Stimulated activated CD8-positive, alpha-beta memory T cell treated with anti-CD3 and anti-CD28 coated beads, Interleukin-7, amount 100 ng/mL, for 4 hours (primary cell): ENCODE measurements around the gene ALK.

Experiments
- DNase-seq, 2 donors: peaks; one replicate each; pipeline ENCODE4 v3.0.0-alpha.2; 2020; ENCODE audit warnings: low read depth in 2 of 2

The ALK gene

DNA sequence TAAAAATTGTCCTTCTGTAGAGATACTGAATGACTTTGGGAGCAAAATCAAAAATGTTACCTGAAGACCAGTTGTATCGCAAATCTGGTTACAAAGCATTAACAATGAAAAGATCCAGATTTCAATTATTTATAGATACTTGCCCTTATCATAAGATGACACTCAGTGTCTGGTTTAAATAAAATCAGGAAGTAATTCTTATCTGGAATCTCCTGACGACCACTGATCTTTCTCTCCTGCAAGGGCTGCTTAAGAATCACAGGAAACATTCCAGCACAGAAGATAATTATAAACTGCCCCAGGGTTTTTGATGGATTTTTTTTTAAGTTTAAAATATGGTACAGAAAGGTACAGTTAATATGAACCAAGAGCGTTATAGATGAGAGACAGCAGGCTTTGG lies 205.7 kb downstream of the ALK start:
- no peak for DNase-seq

- no peak for DNase-seq
Observed at GRCh38 chr2:29714333-29714732, 207.1 kb downstream of the ALK start.

DNA sequence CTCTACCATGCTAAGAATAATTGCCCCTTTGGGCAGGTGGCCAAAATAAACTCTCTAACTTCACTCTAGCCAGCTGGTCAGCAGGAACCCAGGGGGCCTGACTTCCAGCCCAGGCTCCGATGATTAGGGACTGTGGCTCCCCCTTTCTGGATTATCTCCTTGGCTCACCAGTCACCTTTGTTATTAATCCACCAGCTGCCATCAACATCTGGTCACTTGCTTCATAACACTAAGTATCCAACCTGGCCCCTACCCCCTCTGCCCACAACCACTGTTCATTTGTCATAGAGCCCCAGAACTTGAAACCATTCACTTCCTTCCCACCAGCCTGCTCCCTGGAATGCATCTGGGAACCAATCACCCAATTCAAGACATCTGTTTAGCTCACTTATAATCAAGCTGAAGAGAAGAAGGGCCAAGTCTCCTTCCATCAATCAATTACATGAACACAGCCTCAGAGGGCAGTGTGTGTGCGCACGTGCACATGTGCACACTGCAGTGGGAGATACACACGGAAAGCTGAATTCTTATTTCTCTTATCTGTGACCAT lies 215.1 kb downstream of the ALK start:
- DNase-seq = no peak

DNA sequence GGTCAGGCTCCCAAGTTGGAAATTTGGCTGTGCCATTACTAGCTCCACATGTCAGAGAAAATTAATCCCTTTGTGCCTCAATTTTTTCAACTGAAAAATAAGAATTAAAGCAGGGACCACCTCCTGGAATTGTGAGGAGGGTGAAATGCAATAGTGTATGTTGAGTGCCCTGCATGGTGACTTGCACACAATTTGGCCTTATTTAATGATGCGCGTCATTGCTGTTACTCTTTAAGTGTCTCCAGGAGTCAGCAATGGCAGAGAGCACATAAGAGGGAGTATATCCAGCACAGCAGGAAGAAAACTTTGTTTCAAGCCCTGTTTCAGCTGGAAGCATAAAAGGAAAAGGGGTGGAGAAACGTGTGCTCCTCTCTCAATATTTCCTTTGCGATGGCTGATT lies 215.8 kb downstream of the ALK start:
- no peak for DNase-seq

DNA sequence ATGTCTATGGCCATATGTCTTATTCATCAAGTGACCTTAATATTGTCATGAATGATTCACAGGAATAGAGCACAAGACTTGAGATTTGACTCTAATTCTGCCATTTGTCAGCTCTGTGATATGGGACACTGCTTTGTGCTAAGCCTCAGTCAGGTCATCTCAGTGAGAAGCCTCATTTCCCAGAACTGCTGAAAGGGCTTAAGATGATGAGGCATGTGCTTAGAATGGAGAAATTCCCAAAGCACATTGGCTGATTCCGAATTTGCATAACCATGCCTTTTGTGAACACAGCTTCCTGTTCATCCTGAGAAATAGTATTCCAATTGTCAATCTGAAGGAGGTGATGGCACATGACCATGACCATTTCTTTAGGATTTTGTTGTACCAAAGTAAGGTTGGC lies 218.1 kb downstream of the ALK start:
- DNase-seq = no peak

- no peak for DNase-seq
Observed at GRCh38 chr2:29702276-29702675, 219.1 kb downstream of the ALK start.

DNA sequence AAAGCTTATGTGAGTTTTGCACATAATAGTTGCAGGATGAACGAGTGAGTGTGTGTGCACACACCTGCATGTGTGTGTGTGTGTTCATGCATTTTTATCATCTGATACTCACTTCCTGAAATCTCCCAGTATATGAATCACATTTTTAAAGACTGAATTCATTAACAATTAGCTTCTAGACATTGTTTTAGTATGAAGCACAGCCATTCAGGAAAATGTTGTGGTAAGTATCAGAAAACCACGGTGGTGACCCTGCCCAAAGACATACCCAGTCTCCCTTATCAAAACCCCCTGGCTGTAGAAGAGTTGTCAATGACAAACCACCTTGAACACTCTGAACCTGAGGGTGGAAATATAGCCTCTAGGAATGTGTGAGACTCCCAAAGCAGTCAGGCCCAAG lies 220.8 kb downstream of the ALK start:
- no peak for DNase-seq

- DNase-seq = no peak
Observed at GRCh38 chr2:29699045-29699444, 222.3 kb downstream of the ALK start.

DNA sequence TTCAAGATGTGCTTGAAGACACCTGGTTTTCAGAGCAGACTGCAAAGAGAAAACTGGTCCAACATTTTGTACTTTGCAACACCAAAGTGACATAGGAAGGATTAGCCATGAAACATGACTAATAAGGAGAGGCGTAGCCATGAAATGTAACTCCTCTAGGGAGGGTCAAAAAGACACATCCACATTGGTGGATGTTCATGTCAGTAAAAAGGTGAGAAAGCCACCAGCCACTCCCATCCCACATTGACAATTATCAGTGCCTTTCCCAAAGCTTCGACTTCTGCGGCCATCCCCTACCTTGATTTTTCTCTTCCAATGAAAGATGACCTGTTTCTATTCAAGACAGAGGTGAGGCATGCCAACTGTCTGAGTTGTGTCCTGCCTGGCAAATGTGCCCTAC lies 223.2 kb downstream of the ALK start:
- DNase-seq = no peak

DNA sequence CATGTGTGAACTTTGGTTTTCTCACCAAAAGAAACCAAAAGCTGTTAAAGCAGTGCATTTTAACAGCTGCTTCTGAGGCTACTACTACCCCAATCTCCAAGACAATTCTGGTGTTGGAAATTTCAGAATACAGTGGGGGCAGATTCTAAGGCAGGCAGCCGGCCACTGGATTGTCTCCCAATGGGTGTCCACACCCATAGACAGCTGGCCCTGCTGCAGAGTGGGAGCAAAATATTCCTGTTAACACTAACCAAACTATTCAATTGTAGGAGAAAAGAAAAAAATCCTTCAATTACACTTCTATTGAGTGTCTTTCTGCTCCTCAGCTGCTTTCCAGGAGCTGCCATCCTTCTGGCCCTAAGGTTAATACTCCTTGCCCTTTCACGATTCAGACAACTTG lies 223.7 kb downstream of the ALK start:
- DNase-seq = no peak

- no peak for DNase-seq
Observed at GRCh38 chr2:29697181-29697580, 224.2 kb downstream of the ALK start.

DNA sequence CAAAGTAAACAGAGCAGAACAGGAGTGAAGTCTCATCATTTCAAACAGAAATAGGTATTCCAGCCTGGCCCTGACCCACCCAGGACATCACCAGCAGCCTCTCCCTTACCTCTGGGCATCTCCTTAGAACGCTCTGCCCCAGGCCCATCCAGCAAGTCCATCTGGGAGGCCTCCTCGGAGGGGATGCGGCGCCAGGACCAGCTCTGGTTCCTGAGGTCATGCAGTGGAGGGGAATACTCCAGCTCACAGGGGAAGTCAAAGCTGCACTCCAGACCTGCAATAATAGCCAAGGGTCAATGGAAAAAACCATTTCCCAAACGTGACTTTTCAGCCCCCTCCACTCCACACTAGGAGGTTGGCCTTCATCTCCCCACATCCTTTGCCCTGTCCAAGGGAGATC lies 226.6 kb downstream of the ALK start:
- DNase-seq = no peak

GRCh38 chr2:29691391-29691950 lies 229.9 kb downstream of the ALK start:
- no peak for DNase-seq

DNA sequence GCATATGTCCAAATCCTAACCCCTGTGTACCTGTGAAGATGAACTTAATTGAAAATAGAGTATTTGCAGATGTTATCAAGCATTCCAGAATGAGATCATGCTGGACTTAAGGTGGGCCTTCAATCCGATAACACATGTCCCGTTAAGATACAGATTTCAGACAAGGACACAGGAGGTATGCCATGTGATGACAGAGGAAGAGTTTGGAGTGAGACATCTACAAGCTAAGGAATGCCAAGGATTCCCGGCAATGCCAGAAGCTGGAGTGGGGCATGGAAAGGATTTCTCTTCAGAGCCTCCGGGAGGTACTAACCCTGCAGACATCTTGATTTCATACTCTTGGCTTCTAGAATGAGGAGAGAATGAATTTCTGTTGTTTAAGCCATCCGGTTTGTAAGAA lies 231.7 kb downstream of the ALK start:
- DNase-seq = no peak

DNA sequence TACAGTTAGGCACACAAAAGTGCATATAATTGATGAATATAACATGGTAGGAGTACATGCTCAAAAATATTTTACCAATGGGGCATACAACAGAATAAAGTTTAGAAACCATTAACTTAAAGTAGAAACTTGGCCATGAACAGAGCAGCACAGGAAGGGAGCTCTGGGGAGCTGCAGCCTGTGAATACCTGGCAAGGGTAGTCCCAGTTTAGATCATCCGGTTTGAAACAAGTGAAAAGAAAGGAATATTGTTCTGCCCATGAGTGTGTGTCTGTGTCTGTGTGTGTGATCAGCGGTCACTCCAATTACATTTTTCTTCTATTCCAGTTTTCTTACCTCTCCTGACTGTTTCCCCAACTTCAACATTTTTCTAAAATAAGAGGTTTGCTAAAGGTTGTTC lies 233.0 kb downstream of the ALK start:
- DNase-seq = no peak

GRCh38 chr2:29687121-29687520 lies 234.3 kb downstream of the ALK start:
- DNase-seq = no peak

GRCh38 chr2:29676886-29677453 lies 244.4 kb downstream of the ALK start:
- no peak for DNase-seq

- DNase-seq = no peak
Observed at GRCh38 chr2:29664578-29664977, 256.8 kb downstream of the ALK start.

DNA sequence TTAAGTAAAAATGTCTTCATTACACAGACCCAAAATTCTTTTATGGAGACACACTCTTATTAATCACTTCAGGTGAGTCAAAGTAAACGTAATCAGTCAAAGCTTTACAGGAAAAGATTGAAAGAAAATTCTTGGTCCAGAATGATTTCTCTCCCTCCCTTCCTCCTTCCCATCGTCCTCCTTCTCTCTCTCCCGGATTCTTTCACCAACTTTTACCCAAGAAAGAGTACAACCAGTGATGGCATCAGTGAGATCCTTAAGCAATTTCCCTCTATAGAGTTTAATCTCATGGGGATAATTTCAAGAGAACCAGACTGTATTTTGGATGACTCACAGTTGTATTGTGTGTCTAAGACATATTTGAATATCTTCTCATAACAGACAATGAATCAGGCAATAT lies 258.1 kb downstream of the ALK start:
- DNase-seq = no peak

DNA sequence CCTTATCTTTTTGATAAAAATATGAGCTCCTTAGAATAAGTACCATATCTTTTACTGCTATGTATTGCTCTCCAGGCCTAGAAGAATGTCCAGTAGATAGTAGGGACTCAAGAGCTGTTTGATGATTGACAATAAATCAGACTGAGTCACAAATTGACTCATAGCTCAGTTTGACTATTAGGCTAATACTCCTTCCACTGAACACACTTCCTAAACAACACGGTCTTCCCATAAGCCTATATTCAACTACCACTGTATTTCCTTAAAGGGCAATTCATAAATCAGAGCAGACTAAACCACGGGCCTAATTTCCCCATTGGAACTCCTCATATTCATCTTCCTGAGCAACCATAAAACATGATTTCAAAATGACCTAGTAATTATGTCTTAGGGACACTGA lies 258.5 kb downstream of the ALK start:
- DNase-seq = no peak

DNA sequence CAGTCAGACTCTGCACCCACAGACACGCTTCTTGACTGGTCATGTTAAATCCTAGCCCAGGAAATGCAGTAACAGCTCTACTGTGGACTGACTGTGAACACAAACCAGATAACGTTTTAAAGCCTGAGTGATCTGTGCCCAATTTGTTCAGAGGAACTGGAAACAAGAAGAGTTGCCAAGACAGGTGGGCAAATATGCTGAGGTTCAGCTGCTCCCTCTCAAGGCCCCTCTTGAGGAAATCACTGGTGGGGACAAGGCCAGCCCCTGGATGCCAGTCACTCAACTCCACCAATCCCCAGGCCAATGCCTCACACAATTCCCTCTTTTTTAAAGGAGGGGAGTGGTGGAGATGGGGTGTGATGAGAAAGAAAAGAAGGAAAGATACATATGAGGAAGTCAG lies 261.2 kb downstream of the ALK start:
- DNase-seq = no peak

DNA sequence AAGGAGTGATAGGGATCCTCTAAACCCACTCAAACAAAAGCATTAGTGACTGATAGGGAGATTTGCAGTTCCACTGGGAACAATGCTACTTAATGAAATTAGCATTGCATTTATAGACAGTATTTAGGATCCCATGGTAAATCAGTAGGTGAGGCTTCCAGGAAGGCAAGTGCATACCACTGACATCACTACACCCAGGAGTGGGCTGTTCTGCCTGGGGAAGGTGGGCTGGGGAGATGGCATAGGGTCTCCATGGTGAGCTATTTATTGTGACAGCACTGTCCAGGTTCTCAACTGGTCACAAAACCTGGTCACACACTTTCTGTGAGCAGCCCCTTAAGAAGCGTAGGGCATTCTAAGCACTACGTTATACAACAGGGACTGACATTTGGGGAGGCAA lies 262.2 kb downstream of the ALK start:
- DNase-seq = no peak

DNA sequence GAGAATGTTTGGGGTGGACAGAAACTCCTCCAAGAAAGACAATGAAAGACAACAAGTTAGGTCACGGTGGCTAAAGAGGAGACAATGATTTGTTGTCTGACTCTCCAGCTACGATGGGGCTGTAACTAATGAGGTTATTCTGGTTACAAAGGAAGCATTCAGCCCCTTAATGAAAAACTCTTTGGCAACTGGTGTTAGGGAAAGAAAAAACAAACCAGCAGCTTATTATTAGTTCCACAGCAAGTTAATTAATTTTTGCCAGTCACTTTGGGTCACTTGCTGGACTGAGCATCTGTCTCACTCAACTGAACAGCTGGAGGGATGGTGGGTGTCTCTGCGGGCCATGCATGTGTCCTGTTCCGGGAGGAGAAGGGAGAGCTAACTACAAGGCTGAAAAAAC lies 263.7 kb downstream of the ALK start:
- no peak for DNase-seq
